Effector memory CD8-positive, alpha-beta T cell (primary cell): ENCODE measurements around the gene CLDN19.
"Not testable (repeated sequence)": the region's sequence is repeated elsewhere in the genome, so short reads cannot be mapped to it uniquely, and the experiment has no call there.

Experiments used
- ATAC-seq: fragments of 150-1000 bp; cut with Tn5 transposase; replicated peaks from 2 replicates; pipeline ENCODE4 v1.10.0; 2021; ENCODE audit warnings: mild to moderate bottlenecking, moderate library complexity
- DNase-seq, 3 experiments: peaks; one replicate each; pipeline ENCODE4 v3.0.0; 2021
- H3K27ac Mint-ChIP-seq, 2 donors: one replicate each; pipeline ENCODE4 v1.8.0; 2022; ENCODE audit warnings: mild to moderate bottlenecking in 2 of 2, mixed read lengths in 2 of 2, moderate library complexity in 2 of 2
- H3K27me3 Mint-ChIP-seq, 2 donors: one replicate each; pipeline ENCODE4 v1.8.0; 2022; ENCODE audit warnings: mixed read lengths in 2 of 2
- H3K36me3 Mint-ChIP-seq: one replicate; pipeline ENCODE4 v1.8.0; 2022; ENCODE audit warnings: mild to moderate bottlenecking, moderate library complexity, mixed read lengths; ENCODE audit not compliant: insufficient read depth
- H3K4me1 Mint-ChIP-seq, 2 donors: one replicate each; pipeline ENCODE4 v1.8.0; 2022; ENCODE audit warnings: low read depth in 2 of 2, mixed read lengths in 2 of 2
- H3K4me3 Mint-ChIP-seq, 2 donors: one replicate each; pipeline ENCODE4 v1.8.0; 2022; ENCODE audit warnings: mild to moderate bottlenecking in 2 of 2, mixed read lengths in 2 of 2, moderate library complexity in 2 of 2
- H3K9me3 Mint-ChIP-seq, 2 donors: one replicate each; pipeline ENCODE4 v1.8.0; 2022; ENCODE audit warnings: mixed read lengths in 2 of 2

Gene CLDN19

GRCh38 chr1:42752284-42752683 lies 12.2 kb upstream of the CLDN19 start:
- Mint-ChIP-seq H3K4me1 (peaks cover 2 to 6% of the 10 kb centered on the region in 2 donors), H3K27me3 (no peaks in the 10 kb centered on the region), H3K36me3 (peaks cover 27% of the 10 kb centered on the region), H3K27ac (no peak overlapping the region), H3K9me3 (no peaks in the 10 kb centered on the region), H3K4me3 (no peak overlapping the region)
- no peak for ATAC-seq
- no peak for DNase-seq

GRCh38 chr1:42751511-42752070 lies 11.6 kb upstream of the CLDN19 start:
- ATAC-seq, H3K27ac Mint-ChIP-seq, H3K4me3 Mint-ChIP-seq, H3K27me3 Mint-ChIP-seq, DNase-seq, H3K4me1 Mint-ChIP-seq, H3K9me3 Mint-ChIP-seq: not testable (repeated sequence)
- peaks cover 26% of the 10 kb centered on the region for H3K36me3 Mint-ChIP-seq

GRCh38 chr1:42750041-42750440 lies 10.0 kb upstream of the CLDN19 start:
- Mint-ChIP-seq H3K4me1 (no peaks in the 10 kb centered on the region), H3K36me3 (peaks cover 28% of the 10 kb centered on the region), H3K9me3 (no peaks in the 10 kb centered on the region), H3K27me3 (no peaks in the 10 kb centered on the region), H3K27ac (peak overlapping the region in 1 of 2 donors; percentile 57), H3K4me3 (no peak overlapping the region)
- no peak for DNase-seq
- no peak for ATAC-seq

GRCh38 chr1:42748461-42749410 lies 8.7 kb upstream of the CLDN19 start:
- peak overlapping the region in 1 of 2 donors; percentile 39 for H3K27ac Mint-ChIP-seq
- H3K9me3 Mint-ChIP-seq: no peaks in the 10 kb centered on the region
- no peak for DNase-seq
- peaks cover 25% of the 10 kb centered on the region for H3K36me3 Mint-ChIP-seq
- no peaks in the 10 kb centered on the region for H3K27me3 Mint-ChIP-seq
- no peak for ATAC-seq
- no peak overlapping the region for H3K4me3 Mint-ChIP-seq
- H3K4me1 Mint-ChIP-seq: no peaks in the 10 kb centered on the region

- no peak for DNase-seq
- H3K4me1 Mint-ChIP-seq: no peaks in the 10 kb centered on the region
- no peak for ATAC-seq
- no peak overlapping the region for H3K4me3 Mint-ChIP-seq
- no peak overlapping the region for H3K27ac Mint-ChIP-seq
- H3K9me3 Mint-ChIP-seq: no peaks in the 10 kb centered on the region
- H3K27me3 Mint-ChIP-seq: no peaks in the 10 kb centered on the region
- peaks cover 24% of the 10 kb centered on the region for H3K36me3 Mint-ChIP-seq
These were observed 8.0 kb upstream of the CLDN19 start for GRCh38 chr1:42748021-42748420.

GRCh38 chr1:42747125-42747524 lies 7.1 kb upstream of the CLDN19 start:
- Mint-ChIP-seq H3K9me3 (no peaks in the 10 kb centered on the region), H3K27ac (no peak overlapping the region), H3K36me3 (peaks cover 17% of the 10 kb centered on the region), H3K27me3 (no peaks in the 10 kb centered on the region), H3K4me3 (no peak overlapping the region), H3K4me1 (no peaks in the 10 kb centered on the region)
- ATAC-seq (peak; percentile 32), DNase-seq (peak; percentile 25 to 37 (median 29))

- Mint-ChIP-seq H3K9me3 (no peaks in the 10 kb centered on the region), H3K4me3 (no peak overlapping the region), H3K4me1 (no peaks in the 10 kb centered on the region), H3K27me3 (no peaks in the 10 kb centered on the region), H3K36me3 (peaks cover 16% of the 10 kb centered on the region), H3K27ac (no peak overlapping the region)
- ATAC-seq (no peak), DNase-seq (no peak)
These were observed 6.5 kb upstream of the CLDN19 start for GRCh38 chr1:42746436-42747105.

GRCh38 chr1:42745851-42746250 lies 5.8 kb upstream of the CLDN19 start:
- no peaks in the 10 kb centered on the region for H3K4me1 Mint-ChIP-seq
- H3K27ac Mint-ChIP-seq: no peak overlapping the region
- no peak for ATAC-seq
- DNase-seq: no peak
- no peaks in the 10 kb centered on the region for H3K27me3 Mint-ChIP-seq
- H3K9me3 Mint-ChIP-seq: no peaks in the 10 kb centered on the region
- H3K36me3 Mint-ChIP-seq: peaks cover 16% of the 10 kb centered on the region
- no peak overlapping the region for H3K4me3 Mint-ChIP-seq

- ATAC-seq: no peak
- H3K27ac Mint-ChIP-seq: no peak overlapping the region
- no peaks in the 10 kb centered on the region for H3K27me3 Mint-ChIP-seq
- no peak for DNase-seq
- no peaks in the 10 kb centered on the region for H3K4me1 Mint-ChIP-seq
- peaks cover 15% of the 10 kb centered on the region for H3K36me3 Mint-ChIP-seq
- no peaks in the 10 kb centered on the region for H3K9me3 Mint-ChIP-seq
- H3K4me3 Mint-ChIP-seq: no peak overlapping the region
These were observed 4.0 kb upstream of the CLDN19 start for GRCh38 chr1:42744148-42744413.

GRCh38 chr1:42743317-42744147 lies 3.5 kb upstream of the CLDN19 start:
- no peak overlapping the region for H3K4me3 Mint-ChIP-seq
- no peaks in the 10 kb centered on the region for H3K27me3 Mint-ChIP-seq
- H3K27ac Mint-ChIP-seq: no peak overlapping the region
- H3K36me3 Mint-ChIP-seq: peaks cover 18% of the 10 kb centered on the region
- DNase-seq (no peak), ATAC-seq (no peak)
- H3K4me1 Mint-ChIP-seq: no peaks in the 10 kb centered on the region
- H3K9me3 Mint-ChIP-seq: no peaks in the 10 kb centered on the region

GRCh38 chr1:42742617-42743316 lies 2.7 kb upstream of the CLDN19 start:
- peaks cover 15% of the 10 kb centered on the region for H3K36me3 Mint-ChIP-seq
- H3K27me3 Mint-ChIP-seq: no peaks in the 10 kb centered on the region
- DNase-seq (no peak), ATAC-seq (no peak)
- H3K4me1 Mint-ChIP-seq: no peaks in the 10 kb centered on the region
- no peak overlapping the region for H3K27ac Mint-ChIP-seq
- no peaks in the 10 kb centered on the region for H3K9me3 Mint-ChIP-seq
- H3K4me3 Mint-ChIP-seq: no peak overlapping the region

- Mint-ChIP-seq H3K36me3 (peaks cover 14% of the 10 kb centered on the region), H3K27me3 (no peaks in the 10 kb centered on the region), H3K4me3 (no peak overlapping the region), H3K9me3 (no peaks in the 10 kb centered on the region), H3K27ac (no peak overlapping the region), H3K4me1 (peaks cover 0 to under 1% of the 10 kb centered on the region in 2 donors)
- ATAC-seq (no peak), DNase-seq (no peak)
These were observed 2.1 kb upstream of the CLDN19 start for GRCh38 chr1:42742141-42742540.

- no peak for DNase-seq
- Mint-ChIP-seq H3K4me1 (peaks cover 0 to 1% of the 10 kb centered on the region in 2 donors), H3K9me3 (no peaks in the 10 kb centered on the region), H3K27ac (no peak overlapping the region), H3K36me3 (peaks cover 14% of the 10 kb centered on the region), H3K27me3 (no peaks in the 10 kb centered on the region), H3K4me3 (no peak overlapping the region)
- ATAC-seq: no peak
These were observed 1.7 kb upstream of the CLDN19 start for GRCh38 chr1:42741706-42742105.
